ENCODE results near the gene SETD1A. TPM values are rescaled to one million over a fixed set of nuclear protein-coding genes. Genes with fewer than 3 reads are reported as not detected.

SETD1A gene
- total and polyA plus RNA-seq, 2 of the 4 experiments (the other 2 are of a cell fraction): 0.54 to 5.8 TPM

DNA sequence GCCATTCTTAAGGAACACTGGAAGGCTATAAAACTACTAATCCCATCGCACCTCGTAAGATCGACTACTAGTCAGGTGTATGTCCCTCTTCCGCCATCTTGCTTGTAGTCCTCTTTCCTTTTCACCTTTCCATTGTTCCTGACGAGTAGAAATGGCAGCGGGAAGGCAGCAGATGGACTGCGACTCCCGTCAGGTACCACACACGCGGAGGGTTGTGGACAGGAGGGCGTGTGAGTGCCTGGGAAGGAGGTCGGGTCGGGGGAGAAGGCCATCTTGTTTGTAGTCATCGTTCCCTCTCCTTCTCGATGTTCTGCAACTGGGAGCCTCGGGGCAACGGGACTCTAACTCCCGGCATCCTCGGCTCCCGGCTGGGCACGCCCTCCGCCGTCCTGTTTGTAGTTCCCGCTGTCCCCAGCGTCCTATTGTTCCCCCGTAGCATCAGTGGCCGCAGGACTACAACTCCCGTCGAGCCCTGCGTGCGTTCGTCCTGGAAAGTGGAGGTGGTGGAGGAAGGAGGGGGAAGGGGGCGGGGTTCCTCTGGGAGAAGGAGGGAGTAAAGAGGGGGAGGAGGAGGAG, 34.5 kb upstream of the SETD1A start:
- Histone ChIP-seq H4K91ac (ENCODE audit: insufficient read depth, low read depth, low read length) (peak overlapping the region; percentile 98), H3K4ac (ENCODE audit: low read depth, low read length) (peak overlapping the region; percentile 98), H3K18ac (ENCODE audit: low read depth, low read length) (peak overlapping the region; percentile 88), H2BK120ac (ENCODE audit: low read depth, low read length) (peak overlapping the region; percentile 92), H3K14ac (replicated peaks; ENCODE audit: low read depth, low read length) (peak overlapping the region; percentile 94), H2AFZ (replicated peaks; ENCODE audit: low read length, poor library complexity) (peak overlapping the region; percentile 99), H3K9me1 (ENCODE audit: insufficient read depth, low read length) (no peaks in the 10 kb centered on the region), H4K5ac (ENCODE audit: low read depth, low read length) (peak overlapping the region; percentile 96), H2BK15ac (ENCODE audit: low read depth, low read length) (peak overlapping the region; percentile 94; the same call in 2 of the 3 replicates), H2AK9ac (replicated peaks; ENCODE audit: low read depth, low read length, poor library complexity) (peak overlapping the region; percentile 98), H3K9me3 (ENCODE audit: control insufficient read depth, insufficient read depth, low read length) (no peaks in the 10 kb centered on the region), H2BK20ac (ENCODE audit: low read depth, low read length) (peak overlapping the region; percentile 65), H3K4me3 (ENCODE audit: insufficient read depth, low read depth, low read length) (peak overlapping the region; percentile 59), H3K4me1 (ENCODE audit: control insufficient read depth, insufficient read depth, low read length) (peaks cover 2% of the 10 kb centered on the region; the same call in 1 of the 2 replicates), H3K79me1 (ENCODE audit: low read depth in 1 of 2, low read length in 2 of 2) (peaks cover 4 to 39% of the 10 kb centered on the region in 2 experiments; a peak in 2 of 4 replicates), H4K8ac (ENCODE audit: low read depth in 2 of 2, low read length in 2 of 2) (peak overlapping the region; percentile 83 to 99), H3K36me3 (ENCODE audit: control insufficient read depth, insufficient read depth, low read length) (peaks cover 10% of the 10 kb centered on the region; the same call in 1 of the 2 replicates), H4K20me1 (ENCODE audit: insufficient read depth, low read length) (peaks cover 4% of the 10 kb centered on the region; the same call in 1 of the 2 replicates), H2BK5ac (ENCODE audit: low read depth, low read length, poor library complexity, severe bottlenecking) (peak overlapping the region; percentile 97), H2AK5ac (ENCODE audit: low read depth, low read length) (peak overlapping the region; percentile 100), H3K9ac (ENCODE audit: low read depth, low read length) (peak overlapping the region; percentile 77), H3K4me2 (ENCODE audit: low read depth, low read length) (peak overlapping the region; percentile 72), H3K27ac (ENCODE audit: insufficient read depth, low read length) (peak overlapping the region; percentile 94), H3K27me3 (ENCODE audit: control insufficient read depth, insufficient read depth, low read length) (no peaks in the 10 kb centered on the region), H3K56ac (ENCODE audit: extremely low read depth, insufficient read depth, low read length) (peak overlapping the region; percentile 92), H3K23ac (ENCODE audit: low read depth, low read length) (peak overlapping the region; percentile 87)
- intact Hi-C loops (cut with micrococcal nuclease) (loop anchor here (5.0 kb wide), 2 partner anchors 161 to 226 kb away; partner anchors contain the start of genes CFAP119, RNF40 and SRCAP), in situ Hi-C loops (cut with MboI; ENCODE audit: low sequenced_read_pairs) (no loop called here), dilution Hi-C loops (cut with HindIII; ENCODE audit: low sequenced_read_pairs, unreplicated experiment) (no loop called here)
- TF ChIP-seq MAZ (IDR thresholded peaks at IDR 0.05; ENCODE audit: borderline replicate concordance, low read depth, low read length) (peak; percentile 95), ELK1 (IDR thresholded peaks at IDR 0.05; ENCODE audit: borderline replicate concordance, low read depth, low read length) (no peak), CEBPB (IDR thresholded peaks at IDR 0.05; ENCODE audit: low read depth, low read length) (0 out of 2 replicates have a peak, but pooled peaks have one; percentile 8), POLR2A (IDR thresholded peaks at IDR 0.05; ENCODE audit: low read depth, low read length) (peak; percentile 78)
- WGBS, 2 experiments (ENCODE audit: extremely low coverage in 2 of 2, insufficient read length in 1 of 2): 0% methylated on average over 16 of the region's 33 CpGs; no CpG with 5 or more reads in 1 of the 2 experiments
- BruUV-seq (replicated peaks): no TSS peak
- DNase-seq (peak; percentile 99), ATAC-seq (ENCODE audit: low read depth) (peak; percentile 79)
- ChIA-PET POLR2A (ENCODE audit: unreplicated experiment) (interaction anchor here (0.6 to 0.7 kb wide), 3 partner anchors 48 to 238 kb away, joined by 3 to 5 read pairs (median 4); no protein-coding TSS in a partner anchor), CTCF (interaction anchor here (1.1 kb wide), 1 partner anchor 19 kb away, joined by 4 read pairs; no protein-coding TSS in a partner anchor)

All from IMR-90 (cell line).